SU-DHL-6 (cell line): ENCODE results near the gene ZNF319.

Experiments
- H2AFZ ChIP-seq: fragments of 200-600 bp; sonication (generic); 2 replicates; pipeline ENCODE4 v1.6.1; 2014; ENCODE audit warnings: low read depth, mild to moderate bottlenecking, moderate library complexity, mixed read lengths, antibody characterized with exemption, low read length; ENCODE audit not compliant: severe bottlenecking
- H3F3A ChIP-seq: fragments of 200-600 bp; shearing (Covaris generic); 2 replicates; pipeline ENCODE4 v1.6.0; 2016; ENCODE audit warnings: antibody characterized with exemption, mild to moderate bottlenecking; ENCODE audit not compliant: insufficient read depth
- H3K27ac ChIP-seq: fragments of 200-600 bp; sonication (generic); 2 replicates; pipeline ENCODE4 v1.5.1; 2016; ENCODE audit warnings: low read depth, mild to moderate bottlenecking, low read length, moderate library complexity, mixed read lengths
- H3K27me3 ChIP-seq: fragments of 200-600 bp; sonication (generic), shearing (Covaris generic); 2 replicates; pipeline ENCODE4 v1.6.0; 2014; ENCODE audit warnings: mild to moderate bottlenecking, low read length
- H3K36me3 ChIP-seq: fragments of 200-600 bp; sonication (generic); 2 replicates; pipeline ENCODE4 v1.6.1; 2014; ENCODE audit warnings: mild to moderate bottlenecking, low read length, mixed read lengths
- H3K4me2 ChIP-seq: fragments of 300-600, 200-600 bp; shearing (Covaris generic), sonication (generic); 2 replicates; pipeline ENCODE4 v1.6.0; 2014; ENCODE audit warnings: low read length, low read depth, mild to moderate bottlenecking; ENCODE audit not compliant: poor library complexity, severe bottlenecking
- H3K4me3 ChIP-seq: fragments of 200-600 bp; sonication (generic); 2 replicates; pipeline ENCODE4 v1.5.1; 2014; ENCODE audit warnings: antibody characterized with exemption, low read length, mild to moderate bottlenecking, mixed read lengths; ENCODE audit not compliant: insufficient read depth, poor library complexity, severe bottlenecking
- H3K79me2 ChIP-seq: fragments of 200-600 bp; sonication (generic); 2 replicates; pipeline ENCODE4 v1.6.1; 2014; ENCODE audit warnings: mild to moderate bottlenecking, low read length, moderate library complexity; ENCODE audit not compliant: insufficient read depth
- H3K9ac ChIP-seq: fragments of 200-600 bp; sonication (generic); 2 replicates; pipeline ENCODE4 v1.7.0; 2014; ENCODE audit warnings: mild to moderate bottlenecking, low read length
- H3K9me2 ChIP-seq: fragments of 200-600 bp; sonication (generic); replicated peaks from 2 replicates; pipeline ENCODE4 v1.6.1; 2014; ENCODE audit warnings: low read length; ENCODE audit not compliant: insufficient read depth
- H3K9me3 ChIP-seq: fragments of 200-600 bp; sonication (generic); 2 replicates; pipeline ENCODE4 v1.6.1; 2014; ENCODE audit warnings: low read length, mixed read lengths; ENCODE audit not compliant: insufficient read depth
- H4K20me1 ChIP-seq: fragments of 200-600 bp; sonication (generic); 2 replicates; pipeline ENCODE4 v1.6.1; 2014; ENCODE audit warnings: low read depth, mild to moderate bottlenecking, antibody characterized with exemption, low read length, moderate library complexity, mixed read lengths
- CTCF ChIP-seq: fragments of 200-600 bp; sonication (generic); IDR thresholded peaks from one replicate; pipeline ENCODE4 v1.5.1; 2017; ENCODE audit warnings: antibody characterized with exemption, mild to moderate bottlenecking, low read length, moderate library complexity; ENCODE audit not compliant: insufficient read depth, poor library complexity, severe bottlenecking
- EZH2phosphoT487 ChIP-seq: fragments of 200-600 bp; sonication (generic), shearing (Covaris generic); conservative IDR thresholded peaks from 2 replicates; pipeline ENCODE4 v1.6.1; 2018; ENCODE audit warnings: mild to moderate bottlenecking, antibody characterized with exemption, low read length, moderate library complexity, mixed read lengths

The ZNF319 gene

DNA sequence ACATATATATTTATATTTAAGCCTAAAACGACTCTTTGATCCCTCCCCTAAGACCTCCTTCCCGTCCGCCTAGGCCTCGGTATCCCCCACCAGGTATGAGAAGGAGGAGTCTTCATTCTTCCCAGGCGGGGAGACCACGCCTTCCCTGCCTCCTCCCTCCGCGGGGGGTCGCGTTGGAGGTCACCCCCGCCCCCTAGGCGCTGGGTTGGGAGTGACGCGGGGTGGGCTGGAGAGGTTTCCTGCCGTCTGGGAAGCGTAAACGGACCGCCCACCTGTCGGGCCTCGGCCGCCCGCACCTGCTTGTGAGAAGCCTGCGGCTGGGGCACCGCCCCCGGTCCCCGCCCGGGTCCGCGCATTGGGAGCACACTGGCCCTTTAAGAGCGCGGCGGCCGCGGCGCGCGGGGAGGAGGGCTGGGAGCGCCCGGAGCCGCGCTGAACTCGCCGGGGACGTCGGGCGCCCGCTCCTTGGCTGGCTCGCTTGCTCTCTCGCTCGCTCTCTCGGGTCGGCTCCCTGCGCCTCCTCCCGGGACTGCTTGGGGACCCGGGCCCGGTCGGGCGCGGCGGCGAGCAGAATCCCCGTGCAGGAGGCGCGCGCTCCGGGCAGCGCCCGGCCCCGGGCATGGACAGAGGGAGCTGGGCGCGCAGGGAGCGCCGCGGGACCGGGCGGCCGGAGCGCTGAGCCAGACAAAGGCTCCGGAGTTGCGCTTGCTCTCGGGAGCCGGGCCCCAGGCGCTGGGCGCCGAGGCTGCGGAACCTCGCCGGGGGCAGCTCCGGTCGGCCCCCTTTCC is 25.1 kb upstream of the ZNF319 start, which contains the start of gene MMP15:
TSS of gene MMP15 (plus strand) at position 404 of the 788 bp plus-strand sequence. CDS start 597 bp downstream, outside the sequence.
- H3K36me3 ChIP-seq, result no peaks in the 10 kb centered on the region
- H3K9ac ChIP-seq, result peak within 1 kb of the TSS; percentile 38
- H3K4me3 ChIP-seq, result peak within 1 kb of the TSS; percentile 63
- no peaks in the 10 kb centered on the region for H3K9me2 ChIP-seq
- H4K20me1 ChIP-seq, result no peaks in the 10 kb centered on the region
- no peaks in the 10 kb centered on the region for H3K9me3 ChIP-seq
- no peak for TF ChIP-seq EZH2phosphoT487
- no peak for TF ChIP-seq CTCF
- no peak within 1 kb of the TSS for H3K27ac ChIP-seq
- no peaks in the 10 kb centered on the region for H3F3A ChIP-seq
- H2AFZ ChIP-seq, result peak within 1 kb of the TSS; percentile 91
- H3K79me2 ChIP-seq, result no peaks in the 10 kb centered on the region
- peak within 1 kb of the TSS; percentile 85 for H3K4me2 ChIP-seq
- H3K27me3 ChIP-seq, result no peaks in the 10 kb centered on the region

DNA sequence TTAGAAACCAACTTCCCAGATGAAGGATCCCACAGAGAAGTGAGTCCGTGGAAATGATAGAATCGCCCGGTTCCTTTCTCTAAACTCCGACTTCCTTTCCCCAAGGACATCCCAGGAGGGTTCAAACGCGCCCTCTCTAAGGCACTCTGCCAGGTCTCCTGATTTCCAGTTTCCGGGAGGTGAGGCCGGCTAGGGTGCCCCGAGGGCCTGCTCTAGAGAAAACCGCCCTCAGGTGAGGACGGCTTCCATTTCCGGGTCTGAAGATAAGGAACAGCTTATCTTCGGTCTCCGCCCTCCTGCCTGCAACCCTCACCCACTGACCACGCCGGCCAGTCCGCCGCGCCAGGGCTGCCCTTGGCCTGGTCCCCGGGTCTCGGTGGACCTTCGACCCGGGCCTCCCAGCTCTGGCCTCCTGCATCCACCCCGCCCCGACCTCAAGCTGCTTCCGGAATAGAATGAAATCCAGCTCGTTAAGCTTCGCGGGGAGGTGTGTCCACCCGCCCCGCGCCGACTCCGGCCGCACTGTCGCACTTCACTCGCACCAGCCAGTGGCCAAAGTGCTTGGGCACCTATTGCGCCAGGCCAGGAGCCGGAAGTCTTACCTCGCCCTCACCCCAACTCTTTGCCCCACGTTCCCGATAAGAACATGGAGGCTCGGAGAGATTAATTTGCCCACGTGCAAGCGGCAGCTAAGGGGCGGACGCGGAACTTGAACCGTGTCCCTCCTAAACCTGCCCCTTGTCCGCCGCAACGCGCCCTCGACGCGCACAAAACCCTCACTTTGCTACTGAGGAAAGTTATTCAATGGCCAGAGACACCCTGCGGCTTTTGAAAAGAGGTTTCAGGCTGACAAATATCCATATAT is 24.2 kb upstream of the ZNF319 start:
- Histone ChIP-seq H2AFZ (peak overlapping the region; percentile 91), H4K20me1 (no peaks in the 10 kb centered on the region), H3K27me3 (no peaks in the 10 kb centered on the region), H3K27ac (no peak overlapping the region), H3K4me3 (peak overlapping the region; percentile 63), H3K9ac (peak overlapping the region; percentile 38), H3K79me2 (no peaks in the 10 kb centered on the region), H3F3A (no peaks in the 10 kb centered on the region), H3K9me2 (no peaks in the 10 kb centered on the region), H3K36me3 (no peaks in the 10 kb centered on the region), H3K9me3 (no peaks in the 10 kb centered on the region), H3K4me2 (peak overlapping the region; percentile 85)
- no peak for TF ChIP-seq CTCF
- TF ChIP-seq EZH2phosphoT487, result no peak

DNA sequence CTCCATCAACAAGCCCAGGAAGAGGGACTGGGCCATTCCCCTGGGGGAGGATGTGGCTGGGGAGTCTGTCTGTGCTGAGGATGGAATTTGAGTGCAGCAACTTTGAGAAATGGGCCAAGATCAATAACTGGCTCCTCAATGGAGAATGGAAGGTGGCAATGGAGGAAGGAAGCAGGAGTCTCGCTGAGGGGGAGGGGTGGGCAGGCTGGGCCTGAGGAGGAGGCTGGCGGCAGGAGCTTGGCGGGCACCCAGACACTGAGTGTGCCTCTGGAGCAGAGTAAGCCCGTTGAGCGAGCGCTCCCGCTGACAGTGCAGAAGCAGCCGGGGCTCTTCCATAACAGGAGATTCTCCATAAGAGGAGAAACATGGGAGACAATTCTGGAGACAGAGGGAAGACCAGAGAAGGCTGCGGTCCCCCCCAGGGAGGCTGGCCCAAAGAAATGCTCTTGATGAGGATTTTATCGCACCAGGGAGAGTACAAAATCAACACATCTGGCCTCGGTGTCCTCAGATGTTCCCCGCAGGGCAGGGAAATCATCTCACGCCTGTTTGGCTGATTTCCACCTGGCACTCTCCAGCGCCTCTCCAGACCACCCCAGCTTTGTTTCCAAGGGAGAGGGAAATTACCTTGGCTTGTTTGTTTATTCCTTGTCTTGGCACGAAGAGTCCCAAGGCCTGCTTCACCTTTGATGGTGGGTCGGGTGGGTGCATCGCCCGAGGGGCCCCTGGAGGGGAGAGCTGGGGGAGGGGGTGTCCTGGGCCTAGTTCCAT is 22.3 kb upstream of the ZNF319 start:
- H3K9ac ChIP-seq, result no peak overlapping the region
- no peaks in the 10 kb centered on the region for H3K27me3 ChIP-seq

More for the DNA sequence above, 22.3 kb upstream of the ZNF319 start:
- H3K9me2 ChIP-seq, result no peaks in the 10 kb centered on the region
- no peak overlapping the region for H3K4me2 ChIP-seq
- H2AFZ ChIP-seq, result no peak overlapping the region
- no peaks in the 10 kb centered on the region for H3K36me3 ChIP-seq
- H3K9me3 ChIP-seq, result no peaks in the 10 kb centered on the region
- no peak for TF ChIP-seq CTCF
- no peak for TF ChIP-seq EZH2phosphoT487
- H3F3A ChIP-seq, result no peaks in the 10 kb centered on the region
- H3K79me2 ChIP-seq, result no peaks in the 10 kb centered on the region
- H4K20me1 ChIP-seq, result no peaks in the 10 kb centered on the region
- H3K27ac ChIP-seq, result no peak overlapping the region
- H3K4me3 ChIP-seq, result no peak overlapping the region
